Neural progenitor cell (in vitro differentiated cells): ENCODE results near the gene ATP11A.

Experiments
- CTCF ChIP-seq: fragments of 200-600 bp; sonication (generic); IDR thresholded peaks from 2 replicates; pipeline ENCODE4 v1.5.1; 2017; ENCODE audit warnings: antibody characterized with exemption, mild to moderate bottlenecking
- EZH2phosphoT487 ChIP-seq: fragments of 200-600 bp; sonication (generic); IDR thresholded peaks from 2 replicates; pipeline ENCODE4 v1.6.1; 2017; ENCODE audit warnings: antibody characterized with exemption

GRCh38 chr13:112813552-112813951, 123.7 kb downstream of the ATP11A start:
- TF ChIP-seq CTCF (no peak), EZH2phosphoT487 (no peak)
